Fibroblast of lung (primary cell): ENCODE data around the gene RIT2. TPM values are rescaled to one million over a fixed set of nuclear protein-coding genes. Genes with fewer than 3 reads are reported as not detected.

Experiments used
- DNase-seq, 2 donors: peaks; one replicate each; pipeline versions ENCODE4 v3.0.0 to v3.0.0-alpha.2; 2010; ENCODE audit warnings: low read depth in 2 of 2
- H2AFZ ChIP-seq: 2 replicates; pipeline ENCODE4 v1.5.1; 2012; ENCODE audit warnings: low read length, control low read depth, inconsistent platforms
- H3K27ac ChIP-seq: 2 replicates; pipeline ENCODE4 v1.5.1; 2011; ENCODE audit warnings: low read length, control low read depth; ENCODE audit not compliant: insufficient read depth
- H3K27me3 ChIP-seq: 2 replicates; pipeline ENCODE4 v1.5.1; 2011; ENCODE audit warnings: mild to moderate bottlenecking, low read length; ENCODE audit not compliant: control insufficient read depth, insufficient read depth
- H3K36me3 ChIP-seq: 2 replicates; pipeline ENCODE4 v1.5.1; 2011; ENCODE audit warnings: low read length; ENCODE audit not compliant: control insufficient read depth, insufficient read depth
- H3K4me1 ChIP-seq: 2 replicates; pipeline ENCODE4 v1.5.1; 2011; ENCODE audit warnings: low read length; ENCODE audit not compliant: control insufficient read depth, insufficient read depth; ENCODE audit errors: extremely low read depth
- H3K4me2 ChIP-seq: 2 replicates; pipeline ENCODE4 v1.5.1; 2011; ENCODE audit warnings: low read length, control low read depth; ENCODE audit not compliant: insufficient read depth; ENCODE audit errors: extremely low read depth
- H3K4me3 ChIP-seq, 4 experiments: fragments of 200-600 bp in 1 of 4; sonication (generic) in 1 of 4; replicated peaks in 1 of 4; 2 replicates each; pipeline ENCODE4 v1.5.1; 2011 to 2016; ENCODE audit warnings: low read length in 4 of 4, low read depth in 3 of 4, mild to moderate bottlenecking in 3 of 4, control low read depth in 2 of 4, inconsistent platforms in 1 of 4, mixed read lengths in 1 of 4; ENCODE audit not compliant: insufficient read depth in 1 of 4; ENCODE audit errors: control extremely low read depth in 1 of 4
- H3K79me2 ChIP-seq: 2 replicates; pipeline ENCODE4 v1.5.1; 2012; ENCODE audit warnings: mild to moderate bottlenecking, low read length, inconsistent platforms; ENCODE audit not compliant: control insufficient read depth, insufficient read depth
- H3K9ac ChIP-seq: 2 replicates; pipeline ENCODE4 v1.5.1; 2011; ENCODE audit warnings: mild to moderate bottlenecking, low read length, control low read depth; ENCODE audit not compliant: insufficient read depth
- H3K9me3 ChIP-seq: 2 replicates; pipeline ENCODE4 v1.5.1; 2012; ENCODE audit warnings: low read depth, low read length; ENCODE audit not compliant: control insufficient read depth, insufficient read depth
- H4K20me1 ChIP-seq: 2 replicates; pipeline ENCODE4 v1.5.1; 2011; ENCODE audit warnings: low read length; ENCODE audit not compliant: control insufficient read depth, insufficient read depth; ENCODE audit errors: extremely low read depth
- EZH2 ChIP-seq: IDR thresholded peaks from 2 replicates; pipeline ENCODE4 v1.5.1; 2012; ENCODE audit warnings: low read length, control low read depth, mild to moderate bottlenecking; ENCODE audit errors: missing control alignments
- polyA plus RNA-seq, 2 donors: library from polyadenylated mRNA; depleted of rRNA in 1 of 2; stranded (reverse) in 1 of 2; unstranded in 1 of 2; fragments of >200 nt; gene quantifications; 2 replicates each; pipeline ENCODE4 v1.2.1, GENCODE V29; 2011 to 2012; ENCODE audit warnings: missing spikeins in 1 of 2
- total RNA-seq: library from RNA; depleted of rRNA; stranded (reverse); fragments of >200 nt; gene quantifications from 2 replicates; pipeline ENCODE4 v1.2.1, GENCODE V29; 2014
- TF ChIP-seq, protein P1 (sequence below), 2 donors: IDR thresholded peaks in 1 of 2; conservative IDR thresholded peaks in 1 of 2; 1 replicate in 1 of 2; 2 replicates in 1 of 2; pipeline ENCODE4 v1.5.1; 2011 to 2012; ENCODE audit warnings: low read length in 2 of 2, control low read depth in 1 of 2, inconsistent platforms in 1 of 2, low read depth in 1 of 2, mild to moderate bottlenecking in 1 of 2

The RIT2 gene
- total and polyA plus RNA-seq, 2 donors (not counting 1 experiment from before 2014, with no cell fraction given), result not detected

DNA sequence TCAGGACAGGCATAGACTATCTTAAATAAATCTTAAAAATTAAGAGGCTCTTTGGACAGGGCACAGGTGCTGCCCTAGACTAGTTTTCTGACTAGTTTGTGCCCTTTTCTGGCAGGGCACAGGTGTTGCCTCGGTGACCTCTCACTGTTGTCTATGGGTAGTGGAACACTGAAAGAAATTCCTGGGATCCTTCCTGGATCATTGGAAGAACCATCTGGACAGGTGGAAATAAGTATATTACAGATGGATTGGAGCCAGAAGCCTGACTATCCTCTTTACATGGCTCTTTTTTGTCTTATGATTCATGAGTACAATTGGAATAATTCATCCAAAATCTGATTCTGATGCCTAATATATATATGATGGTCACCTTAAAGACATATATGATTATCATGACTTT lies 286.6 kb downstream of the RIT2 start:
- H3K79me2 ChIP-seq, result no peaks in the 10 kb centered on the region

DNA sequence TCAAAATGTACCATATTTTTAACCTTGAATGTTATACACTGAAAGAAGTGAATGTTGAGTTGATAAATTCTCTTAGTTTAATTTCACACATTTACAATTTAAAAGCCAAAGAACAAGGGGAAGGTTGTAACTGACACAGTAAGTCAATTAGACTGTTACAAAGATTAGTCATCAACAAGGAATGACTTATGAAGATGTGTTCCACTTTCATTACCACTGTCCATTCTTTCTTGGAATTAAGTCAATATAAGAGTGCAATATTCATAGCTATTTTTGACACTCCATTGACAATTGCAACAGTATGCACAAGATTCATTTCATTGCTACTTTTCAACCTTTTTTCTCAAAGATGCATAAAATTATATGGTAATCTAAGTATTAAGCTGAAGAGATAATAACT lies 291.3 kb downstream of the RIT2 start:
- no peaks in the 10 kb centered on the region for H3K79me2 ChIP-seq
- no peak overlapping the region for H3K9ac ChIP-seq
- no peak for DNase-seq
- H4K20me1 ChIP-seq, result no peaks in the 10 kb centered on the region
- no peak overlapping the region for H3K4me2 ChIP-seq
- H3K36me3 ChIP-seq, result no peaks in the 10 kb centered on the region
- TF ChIP-seq, protein P1, sequence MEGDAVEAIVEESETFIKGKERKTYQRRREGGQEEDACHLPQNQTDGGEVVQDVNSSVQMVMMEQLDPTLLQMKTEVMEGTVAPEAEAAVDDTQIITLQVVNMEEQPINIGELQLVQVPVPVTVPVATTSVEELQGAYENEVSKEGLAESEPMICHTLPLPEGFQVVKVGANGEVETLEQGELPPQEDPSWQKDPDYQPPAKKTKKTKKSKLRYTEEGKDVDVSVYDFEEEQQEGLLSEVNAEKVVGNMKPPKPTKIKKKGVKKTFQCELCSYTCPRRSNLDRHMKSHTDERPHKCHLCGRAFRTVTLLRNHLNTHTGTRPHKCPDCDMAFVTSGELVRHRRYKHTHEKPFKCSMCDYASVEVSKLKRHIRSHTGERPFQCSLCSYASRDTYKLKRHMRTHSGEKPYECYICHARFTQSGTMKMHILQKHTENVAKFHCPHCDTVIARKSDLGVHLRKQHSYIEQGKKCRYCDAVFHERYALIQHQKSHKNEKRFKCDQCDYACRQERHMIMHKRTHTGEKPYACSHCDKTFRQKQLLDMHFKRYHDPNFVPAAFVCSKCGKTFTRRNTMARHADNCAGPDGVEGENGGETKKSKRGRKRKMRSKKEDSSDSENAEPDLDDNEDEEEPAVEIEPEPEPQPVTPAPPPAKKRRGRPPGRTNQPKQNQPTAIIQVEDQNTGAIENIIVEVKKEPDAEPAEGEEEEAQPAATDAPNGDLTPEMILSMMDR (conservative IDR thresholded peaks at IDR 0.05 in 1 of 2, IDR thresholded peaks at IDR 0.05 in 1 of 2; ENCODE audit: low read depth in 1 of 2, low read length in 2 of 2), result no peak
- TF ChIP-seq EZH2, result no peak
- H3K4me1 ChIP-seq, result no peaks in the 10 kb centered on the region
- H3K4me3 ChIP-seq, result no peak overlapping the region
- H3K27me3 ChIP-seq, result no peaks in the 10 kb centered on the region
- H2AFZ ChIP-seq, result no peak overlapping the region
- H3K9me3 ChIP-seq, result no peaks in the 10 kb centered on the region
- H3K27ac ChIP-seq, result no peak overlapping the region

More for the DNA sequence above, 286.6 kb downstream of the RIT2 start:
- no peak overlapping the region for H3K4me3 ChIP-seq
- no peaks in the 10 kb centered on the region for H4K20me1 ChIP-seq
- H2AFZ ChIP-seq, result no peak overlapping the region
- H3K27me3 ChIP-seq, result no peaks in the 10 kb centered on the region
- no peak overlapping the region for H3K4me2 ChIP-seq
- H3K9ac ChIP-seq, result no peak overlapping the region
- no peaks in the 10 kb centered on the region for H3K36me3 ChIP-seq
- no peaks in the 10 kb centered on the region for H3K4me1 ChIP-seq
- no peaks in the 10 kb centered on the region for H3K9me3 ChIP-seq
- H3K27ac ChIP-seq, result no peak overlapping the region
- no peak for DNase-seq
- TF ChIP-seq, protein P1 (conservative IDR thresholded peaks at IDR 0.05 in 1 of 2, IDR thresholded peaks at IDR 0.05 in 1 of 2; ENCODE audit: low read depth in 1 of 2, low read length in 2 of 2), result no peak
- TF ChIP-seq EZH2, result no peak

DNA sequence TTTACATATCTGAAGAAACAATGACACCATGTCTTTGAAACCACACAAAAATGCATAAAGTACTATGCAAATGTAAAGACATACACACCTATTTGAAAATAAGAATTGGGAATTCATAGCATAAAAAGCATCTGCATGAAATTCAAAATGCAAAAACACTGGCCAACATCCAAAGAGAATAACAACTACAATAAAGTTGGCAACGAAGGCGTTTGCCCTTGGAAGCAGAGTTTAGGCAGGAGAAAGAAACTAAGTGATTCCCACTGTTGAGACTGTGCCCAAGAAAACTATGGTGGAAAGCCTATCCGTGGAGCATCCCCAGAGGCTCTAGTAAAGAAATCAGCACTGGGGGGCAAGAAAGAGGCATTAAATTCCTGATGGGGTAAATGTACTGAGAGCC lies 292.8 kb downstream of the RIT2 start:
- Histone ChIP-seq H3K36me3 (no peaks in the 10 kb centered on the region), H3K9me3 (no peaks in the 10 kb centered on the region), H3K4me1 (no peaks in the 10 kb centered on the region), H3K79me2 (no peaks in the 10 kb centered on the region), H2AFZ (no peak overlapping the region), H3K9ac (no peak overlapping the region), H3K27ac (no peak overlapping the region), H4K20me1 (no peaks in the 10 kb centered on the region), H3K4me3 (no peak overlapping the region), H3K4me2 (no peak overlapping the region), H3K27me3 (no peaks in the 10 kb centered on the region)
- DNase-seq, result no peak
- no peak for TF ChIP-seq EZH2
- TF ChIP-seq, protein P1 (conservative IDR thresholded peaks at IDR 0.05 in 1 of 2, IDR thresholded peaks at IDR 0.05 in 1 of 2; ENCODE audit: low read depth in 1 of 2, low read length in 2 of 2), result no peak
